Measurements from ENCODE around the gene TMTC4.

DNA sequence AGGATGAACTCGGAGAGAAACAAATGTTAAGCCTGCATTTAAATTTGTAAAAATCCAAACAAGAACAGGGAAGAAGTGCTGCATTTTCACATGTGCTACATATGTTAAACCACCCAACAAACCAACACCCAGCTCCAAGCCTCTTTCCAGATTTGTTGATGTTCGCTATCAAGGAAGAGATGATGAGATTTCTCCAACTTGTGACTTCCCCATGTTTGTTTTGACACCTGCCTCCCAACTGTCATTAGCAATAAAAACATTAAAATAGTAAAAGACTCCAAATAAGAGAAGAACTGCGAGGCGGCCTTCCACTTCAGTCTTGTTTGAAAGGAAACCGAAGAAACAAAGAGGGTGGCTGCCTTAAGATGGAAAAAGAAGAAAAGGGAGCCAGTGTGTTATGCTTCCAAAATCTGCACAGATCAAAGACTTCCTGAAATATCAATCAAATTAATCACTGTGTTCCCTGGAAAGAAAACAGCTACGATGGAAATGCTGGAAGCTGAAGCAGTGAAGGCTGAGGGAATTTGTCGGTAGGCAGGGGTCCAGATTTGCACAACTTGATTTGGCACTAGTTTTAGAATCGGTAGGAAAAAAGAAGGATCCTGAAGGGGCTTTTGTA lies 72.0 kb downstream of the TMTC4 start:
- TF ChIP-seq POLR2AphosphoS5 (IDR thresholded peaks at IDR 0.05; ENCODE audit: insufficient read depth in 1 of 2, low read depth in 1 of 2), result no peak
- no peak for TF ChIP-seq POLR2A (IDR thresholded peaks at IDR 0.05)
- no peak for TF ChIP-seq CTCF (IDR thresholded peaks at IDR 0.05)

Measured in vagina (tissue), 2 donors.